GM19193 (cell line): ENCODE results near the gene WNT6.

Experiments used
- POLR2A ChIP-seq: IDR thresholded peaks from 4 replicates; pipeline ENCODE4 v1.6.1; 2011; ENCODE audit not compliant: insufficient read depth, insufficient read length; ENCODE audit errors: extremely low read depth

WNT6 gene

GRCh38 chr2:218880102-218880858 lies 20.7 kb downstream of the WNT6 start, which contains the start of gene WNT10A:
TSS of gene WNT10A (plus strand) at chr2:218880852. CDS start at chr2:218880996, 144 bp downstream.
- peak; percentile 55 for TF ChIP-seq POLR2A

- no peak for TF ChIP-seq POLR2A
Measured at GRCh38 chr2:218880859-218881594, 21.4 kb downstream of the WNT6 start.

- no peak for TF ChIP-seq POLR2A
Measured at GRCh38 chr2:218881744-218882460, 22.3 kb downstream of the WNT6 start.

DNA sequence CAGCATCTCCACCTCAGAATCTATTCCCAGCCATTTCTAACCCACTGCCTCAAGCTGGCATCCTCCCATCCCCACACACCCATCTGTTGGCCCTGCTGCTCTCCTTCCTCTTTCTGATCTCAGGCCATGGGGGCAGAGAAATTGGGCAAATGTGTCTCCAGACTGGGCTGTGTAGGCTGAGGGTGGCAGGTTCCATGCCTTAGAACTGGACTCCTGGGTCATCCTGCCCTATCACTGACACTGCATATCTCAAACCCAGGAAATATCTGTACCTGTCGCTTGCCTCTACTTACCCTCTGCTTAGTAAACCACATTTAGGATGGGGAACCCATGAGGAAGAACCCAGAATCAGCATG lies 22.8 kb downstream of the WNT6 start:
- no peak for TF ChIP-seq POLR2A

DNA sequence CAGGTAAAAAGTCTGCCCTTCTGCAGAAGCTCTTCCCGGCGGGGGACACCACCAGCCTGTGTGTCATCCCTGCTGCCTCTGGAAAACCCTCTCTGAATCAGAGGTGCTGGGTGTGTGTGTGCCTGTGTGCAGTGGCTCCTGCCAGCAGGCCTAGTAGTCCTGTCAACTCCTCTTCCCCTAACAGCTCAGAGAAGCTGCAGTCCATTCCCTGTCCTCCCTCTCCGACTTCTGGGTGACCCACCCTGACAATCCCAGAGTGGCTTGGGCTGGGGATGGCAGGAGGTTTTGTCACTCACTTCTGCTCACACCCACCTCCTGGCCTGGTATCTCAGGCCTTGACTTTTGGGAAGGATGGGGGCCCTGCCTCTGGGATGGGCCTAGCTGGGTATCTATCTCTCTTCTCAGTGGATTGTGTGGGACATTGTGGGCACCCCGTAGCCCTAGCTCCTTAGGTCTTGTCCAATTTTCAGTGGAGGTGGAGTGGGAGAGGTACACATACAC lies 23.3 kb downstream of the WNT6 start:
- no peak for TF ChIP-seq POLR2A

DNA sequence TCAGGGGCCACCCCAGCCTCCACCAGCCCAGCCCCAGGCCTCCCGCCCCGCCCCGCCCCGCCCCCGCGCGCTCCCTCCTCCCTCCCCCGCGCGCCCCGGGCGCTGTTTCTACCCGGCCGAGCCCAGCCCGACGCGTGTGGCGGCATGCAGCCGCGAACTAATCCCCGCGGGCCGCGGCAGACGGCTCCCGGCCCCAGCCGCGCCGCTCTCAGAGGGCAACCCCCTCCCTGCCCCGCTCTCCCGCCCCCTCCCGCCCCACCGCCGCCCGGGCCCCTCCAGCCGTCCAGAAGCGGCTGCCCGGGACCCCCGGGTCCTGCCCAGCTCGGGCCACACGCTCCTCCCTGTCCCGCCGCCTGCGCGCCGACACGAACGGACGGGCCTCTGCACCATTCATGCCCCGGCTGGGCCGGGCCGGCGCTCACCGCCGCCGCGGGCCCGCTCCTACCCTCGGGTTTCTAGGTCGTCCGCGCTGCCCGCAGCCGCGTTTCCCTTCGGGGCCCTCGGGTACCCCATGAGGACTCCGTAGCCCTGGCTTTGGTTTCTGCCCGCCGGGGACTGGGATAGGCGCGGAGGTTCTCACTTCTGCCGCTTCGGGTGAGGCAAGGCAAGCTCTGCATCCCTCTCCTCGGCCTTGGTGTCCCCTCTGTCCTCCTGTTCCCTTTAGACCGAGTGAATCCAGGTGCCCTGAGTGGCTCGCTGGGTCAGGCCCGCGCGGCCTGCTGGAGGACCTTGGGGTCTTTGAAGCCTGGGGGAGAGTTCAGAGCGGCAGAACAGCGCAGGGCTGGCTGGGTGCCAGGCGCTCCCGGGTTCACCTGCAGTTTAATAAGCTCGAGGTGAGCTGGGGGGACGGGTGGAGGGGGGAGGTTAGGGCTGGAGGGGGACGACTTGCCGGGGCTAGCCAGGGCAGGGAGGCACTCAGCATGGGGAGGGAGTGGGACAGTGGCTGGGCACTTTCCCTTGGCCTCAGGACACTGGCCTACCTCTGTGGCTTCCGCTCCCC lies 24.2 kb downstream of the WNT6 start:
- peak; percentile 39 for TF ChIP-seq POLR2A

- no peak for TF ChIP-seq POLR2A
Measured at GRCh38 chr2:218884519-218884918, 24.9 kb downstream of the WNT6 start.

- peak; percentile 14 for TF ChIP-seq POLR2A
Measured at GRCh38 chr2:218885981-218886947, 26.7 kb downstream of the WNT6 start.

DNA sequence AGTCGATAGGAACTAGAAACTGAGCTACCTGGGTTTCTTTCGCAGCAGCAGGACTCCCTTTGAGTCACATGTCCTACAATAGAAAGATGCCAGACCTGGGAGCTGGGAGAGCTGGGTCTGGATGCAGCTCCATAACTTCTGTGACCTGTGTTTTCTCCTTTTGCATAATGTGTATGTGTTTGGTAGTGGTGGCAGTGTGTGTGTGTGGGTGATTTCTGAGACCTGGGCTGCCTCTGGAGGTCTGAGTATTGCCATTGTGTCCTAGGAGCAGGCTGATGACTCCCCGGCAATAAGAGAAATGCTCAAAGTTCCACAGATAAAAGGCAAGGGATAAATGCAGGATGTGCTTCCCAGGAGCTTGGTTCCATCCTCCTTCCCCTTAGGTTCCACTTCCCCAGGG lies 27.5 kb downstream of the WNT6 start:
- no peak for TF ChIP-seq POLR2A

GRCh38 chr2:218888341-218888740 lies 28.7 kb downstream of the WNT6 start:
- no peak for TF ChIP-seq POLR2A

GRCh38 chr2:218889937-218890336 lies 30.3 kb downstream of the WNT6 start:
- TF ChIP-seq POLR2A = no peak

- no peak for TF ChIP-seq POLR2A
Measured at GRCh38 chr2:218890369-218890768, 30.8 kb downstream of the WNT6 start.
